CD4-positive, alpha-beta T cell treated with Interleukin-1 beta for 1 hour (primary cell): ENCODE results near the gene OVCA2.
A peak's percentile ranks its signal among the peaks of the same experiment; 100 is the strongest.

Experiments used
- DNase-seq, 2 donors: peaks; one replicate each; pipeline ENCODE4 v3.0.0-alpha.2; 2020 to 2022

Gene OVCA2

DNA sequence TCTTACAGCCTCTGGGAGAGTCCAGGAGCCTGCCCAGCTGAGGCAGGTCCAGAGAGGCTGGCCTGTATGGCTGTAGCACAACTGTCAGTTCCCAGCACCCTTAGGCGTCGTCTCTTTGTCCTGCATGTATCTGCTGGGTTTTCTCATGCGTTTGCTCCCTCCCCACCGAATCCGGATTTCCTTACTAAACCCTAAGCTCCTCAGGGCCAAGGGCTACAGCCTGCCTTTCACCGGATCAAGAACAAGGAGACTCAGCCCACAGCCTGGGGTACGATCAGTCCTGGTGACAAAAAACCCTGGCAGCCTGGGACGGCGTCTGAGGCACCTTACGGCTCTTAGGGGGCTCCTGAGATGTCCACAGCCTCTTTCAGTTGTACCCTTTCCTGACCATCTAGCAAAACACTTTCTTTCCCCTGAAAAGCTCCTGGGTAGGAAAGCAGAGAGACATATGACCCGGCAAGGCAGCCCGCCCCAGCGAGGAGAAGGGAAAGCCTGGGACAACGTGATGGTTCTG lies 25.3 kb downstream of the OVCA2 start:
- DNase-seq = no peak

DNA sequence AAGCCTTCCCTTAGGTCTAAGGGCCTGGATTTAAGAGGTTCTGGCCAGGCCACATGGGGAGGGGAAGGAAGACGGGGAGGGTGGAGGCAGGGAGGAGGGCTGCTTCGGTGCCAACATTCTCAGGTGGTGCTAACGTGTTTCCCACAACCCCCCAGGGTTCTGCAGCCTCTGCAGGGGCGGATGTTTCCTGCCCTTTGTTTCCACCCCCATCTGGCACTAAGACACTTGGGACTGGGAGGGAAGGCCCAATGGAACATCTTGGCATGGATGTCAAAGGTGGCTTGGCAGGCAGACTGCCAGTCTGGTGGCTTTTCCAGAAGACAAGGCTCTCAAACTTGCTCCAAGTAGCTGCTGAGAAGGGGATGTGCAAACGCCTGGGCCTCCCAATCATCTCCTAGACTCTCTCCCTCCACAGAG lies 25.8 kb downstream of the OVCA2 start:
- no peak for DNase-seq

DNA sequence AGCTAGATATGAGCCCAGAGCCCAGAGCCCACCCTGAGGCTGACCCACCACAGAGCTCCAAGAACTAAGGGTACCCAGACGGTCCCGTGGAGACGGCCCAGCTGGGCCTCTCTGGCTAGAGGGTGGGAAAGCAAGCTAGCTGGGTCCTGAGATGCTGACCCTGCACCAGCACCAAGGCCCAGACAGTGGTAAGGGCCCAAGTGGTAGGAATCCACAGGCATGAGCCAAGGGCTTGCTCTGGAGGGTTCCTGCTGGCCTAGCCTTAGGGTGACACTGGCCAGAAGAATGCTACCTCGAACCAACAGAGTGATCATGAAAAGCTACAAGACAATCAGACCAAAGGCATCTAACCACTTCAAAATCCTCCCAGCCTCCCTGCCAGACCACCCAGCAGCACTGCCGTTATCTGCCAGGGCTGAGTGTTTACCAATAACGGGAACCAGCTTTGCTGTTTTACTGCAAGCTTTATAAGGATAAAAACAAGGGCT lies 26.3 kb downstream of the OVCA2 start:
- DNase-seq = no peak

DNA sequence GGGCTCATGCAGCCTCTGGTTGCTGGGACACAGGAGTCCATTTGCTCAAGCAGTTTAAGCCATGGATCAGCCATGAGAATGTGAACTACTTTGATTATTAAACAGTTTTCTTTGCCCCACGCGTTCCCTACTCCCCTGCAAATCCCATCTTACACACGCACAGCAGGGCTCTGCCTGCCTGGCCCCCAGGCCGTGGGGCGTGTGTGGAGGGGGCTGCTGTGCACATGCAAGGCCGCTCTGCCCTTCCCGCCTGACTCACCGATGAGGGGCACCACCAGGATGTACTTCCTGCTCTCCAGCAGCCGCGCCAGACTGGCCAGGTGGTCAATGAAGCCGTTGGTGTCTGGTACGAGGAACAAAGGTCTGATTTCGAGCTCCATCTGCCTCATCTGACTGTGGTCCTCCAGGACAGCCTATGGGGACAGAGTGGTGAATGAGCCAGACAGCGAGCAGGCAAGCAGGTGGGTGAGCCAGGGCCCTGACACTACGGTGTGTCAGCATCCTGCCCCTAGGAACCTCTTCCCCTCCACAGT lies 26.8 kb downstream of the OVCA2 start:
- no peak for DNase-seq

DNA sequence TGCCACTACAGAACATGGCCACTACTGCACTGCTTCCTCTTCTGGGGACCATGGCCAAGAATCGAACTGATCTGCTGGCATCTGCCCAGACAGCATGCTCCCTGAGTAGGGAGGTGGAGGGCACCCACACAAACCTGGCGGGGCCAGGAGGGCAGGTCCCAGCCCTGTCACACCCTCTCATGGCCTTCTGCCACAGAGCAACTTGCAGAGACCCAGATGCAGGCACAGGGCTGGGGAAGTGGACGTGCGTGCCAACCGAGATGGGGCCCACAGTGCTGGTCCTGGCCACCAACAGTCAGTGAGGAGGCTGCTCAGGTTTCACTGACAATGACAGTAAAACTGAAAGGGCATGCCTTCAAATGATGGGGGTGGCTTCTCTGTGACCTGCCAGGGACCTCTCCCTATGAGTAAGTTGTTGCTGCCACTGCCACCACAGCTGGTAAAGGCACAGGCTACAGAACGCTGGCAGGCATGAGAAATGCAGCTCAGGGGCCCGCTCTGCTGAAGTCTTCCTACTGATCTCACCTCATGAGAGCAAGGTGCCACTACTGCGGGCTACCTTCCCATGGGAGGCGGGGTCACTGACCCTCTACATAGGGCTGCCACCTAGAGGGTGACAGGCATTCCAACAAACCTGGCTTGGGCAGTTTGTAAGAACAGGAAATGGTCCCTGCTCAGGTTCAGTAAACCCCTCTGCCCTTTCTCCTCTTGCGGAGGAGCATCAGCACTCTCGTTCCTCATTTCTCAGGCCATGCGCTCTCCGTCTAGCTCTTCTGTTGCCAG lies 28.6 kb downstream of the OVCA2 start:
- DNase-seq = no peak

DNA sequence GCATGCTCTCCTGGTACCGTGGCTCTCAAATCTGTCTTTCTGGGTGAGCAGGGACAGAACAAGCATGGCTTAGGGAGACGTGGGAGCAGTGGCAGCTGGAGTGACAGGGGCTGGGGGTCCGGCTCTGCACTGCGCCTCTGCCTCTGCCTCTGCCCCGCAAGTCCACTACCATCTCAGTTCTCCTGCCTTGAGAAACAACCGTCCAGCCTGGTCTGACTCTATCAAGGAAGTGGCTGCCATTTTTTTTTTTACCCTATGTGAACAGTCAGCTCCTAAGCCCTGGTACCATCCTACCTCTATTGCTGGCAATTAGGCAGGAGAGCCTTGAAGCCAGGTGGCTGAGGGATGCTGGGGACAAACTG lies 29.2 kb downstream of the OVCA2 start:
- no peak for DNase-seq

DNA sequence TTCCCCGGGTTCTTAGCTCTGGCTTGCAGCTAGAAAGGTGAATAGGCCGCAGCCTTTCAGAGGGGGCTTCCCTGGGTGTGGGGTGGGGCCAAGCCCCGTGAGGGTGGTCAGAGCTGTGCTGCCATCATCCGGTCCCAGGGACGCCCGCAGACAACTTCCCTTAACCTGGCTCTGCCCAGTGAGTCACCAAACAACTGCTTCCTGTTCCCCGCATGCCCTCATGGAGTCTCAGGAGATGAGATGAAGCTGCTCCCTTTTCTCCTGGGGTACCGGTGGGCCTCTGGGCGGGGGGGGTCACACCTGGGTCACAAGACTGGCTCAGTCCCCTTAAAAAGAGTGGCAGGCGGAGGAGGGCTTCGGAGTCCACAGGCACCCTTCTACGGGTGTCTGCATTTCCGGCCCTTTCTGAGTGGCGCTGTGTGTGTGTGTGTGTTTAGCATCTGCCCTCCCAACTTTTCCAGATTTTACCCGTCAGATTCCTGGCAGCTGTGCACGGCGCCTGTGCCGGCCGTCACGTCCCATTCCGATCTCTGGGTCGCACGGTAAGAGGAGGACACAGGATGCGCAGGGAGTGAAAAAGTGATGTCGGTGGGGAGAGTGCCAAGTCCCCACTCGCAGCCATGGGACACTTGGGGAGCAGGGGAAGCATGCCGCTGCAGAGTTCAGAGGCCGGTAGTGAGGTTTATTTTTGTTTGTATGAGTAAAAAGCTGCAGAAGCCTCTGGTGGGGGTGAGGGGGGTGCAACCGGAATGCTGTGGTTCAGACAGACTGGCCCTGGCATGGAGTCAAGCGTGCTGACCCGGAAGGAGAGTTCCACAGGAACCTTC lies 29.8 kb downstream of the OVCA2 start:
- peak in 1 of 2 donors; percentile 50 for DNase-seq

DNA sequence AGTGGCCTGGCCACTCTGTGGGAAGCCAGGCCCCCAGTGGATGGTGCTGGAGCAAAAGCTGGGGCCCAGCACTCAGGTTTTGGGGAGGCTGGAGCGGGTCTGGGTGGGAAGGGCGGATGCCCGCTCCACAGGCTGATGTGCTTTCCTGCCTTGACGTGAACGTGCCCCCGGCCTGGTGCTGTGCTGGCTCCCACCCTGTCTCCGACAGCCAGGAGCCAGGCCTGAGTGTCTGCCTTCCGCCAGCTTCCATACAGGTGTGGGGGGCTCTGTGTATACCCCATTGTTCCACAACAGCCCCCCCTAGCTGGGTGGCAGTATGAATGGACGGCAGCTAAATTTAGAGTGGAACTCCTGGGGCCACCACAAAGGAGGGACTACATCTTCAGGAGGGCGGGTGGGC lies 33.1 kb downstream of the OVCA2 start:
- DNase-seq = no peak

DNA sequence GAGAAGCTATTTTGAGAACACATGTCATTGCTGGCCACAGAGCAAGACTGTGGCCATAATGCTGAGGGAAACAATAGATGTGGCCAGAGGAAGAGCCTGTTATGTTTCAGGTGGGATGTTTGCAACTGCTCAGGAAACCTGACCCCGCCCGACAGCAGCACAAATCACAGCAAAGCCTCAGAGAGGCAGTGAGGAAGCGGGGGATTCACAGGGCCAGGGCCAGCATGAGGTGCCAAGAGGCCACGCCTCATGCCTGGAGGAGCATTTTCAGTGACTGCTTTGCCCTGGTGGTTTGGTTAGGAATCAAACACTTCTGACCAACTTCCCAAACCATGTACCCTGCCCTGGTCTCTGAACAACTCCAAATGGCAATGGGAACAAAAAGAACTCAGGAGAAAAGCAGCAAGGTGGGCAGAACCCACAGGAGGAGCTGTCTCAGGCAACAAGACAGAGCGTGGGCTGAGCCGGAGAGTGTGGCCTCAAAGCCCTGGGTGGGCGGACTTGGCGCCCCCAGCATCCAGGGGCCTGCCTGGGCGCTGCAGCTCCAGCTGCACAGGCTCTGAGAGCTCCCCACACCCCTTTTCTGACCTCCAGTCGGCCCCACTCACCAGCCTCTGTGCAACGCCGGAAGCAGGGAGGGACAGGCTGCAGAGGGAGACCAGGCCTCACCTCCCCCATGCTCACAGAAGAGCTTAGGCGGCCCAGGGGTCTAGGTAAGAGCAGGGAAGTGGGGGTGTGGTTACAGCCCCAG lies 33.7 kb downstream of the OVCA2 start:
- DNase-seq = no peak

DNA sequence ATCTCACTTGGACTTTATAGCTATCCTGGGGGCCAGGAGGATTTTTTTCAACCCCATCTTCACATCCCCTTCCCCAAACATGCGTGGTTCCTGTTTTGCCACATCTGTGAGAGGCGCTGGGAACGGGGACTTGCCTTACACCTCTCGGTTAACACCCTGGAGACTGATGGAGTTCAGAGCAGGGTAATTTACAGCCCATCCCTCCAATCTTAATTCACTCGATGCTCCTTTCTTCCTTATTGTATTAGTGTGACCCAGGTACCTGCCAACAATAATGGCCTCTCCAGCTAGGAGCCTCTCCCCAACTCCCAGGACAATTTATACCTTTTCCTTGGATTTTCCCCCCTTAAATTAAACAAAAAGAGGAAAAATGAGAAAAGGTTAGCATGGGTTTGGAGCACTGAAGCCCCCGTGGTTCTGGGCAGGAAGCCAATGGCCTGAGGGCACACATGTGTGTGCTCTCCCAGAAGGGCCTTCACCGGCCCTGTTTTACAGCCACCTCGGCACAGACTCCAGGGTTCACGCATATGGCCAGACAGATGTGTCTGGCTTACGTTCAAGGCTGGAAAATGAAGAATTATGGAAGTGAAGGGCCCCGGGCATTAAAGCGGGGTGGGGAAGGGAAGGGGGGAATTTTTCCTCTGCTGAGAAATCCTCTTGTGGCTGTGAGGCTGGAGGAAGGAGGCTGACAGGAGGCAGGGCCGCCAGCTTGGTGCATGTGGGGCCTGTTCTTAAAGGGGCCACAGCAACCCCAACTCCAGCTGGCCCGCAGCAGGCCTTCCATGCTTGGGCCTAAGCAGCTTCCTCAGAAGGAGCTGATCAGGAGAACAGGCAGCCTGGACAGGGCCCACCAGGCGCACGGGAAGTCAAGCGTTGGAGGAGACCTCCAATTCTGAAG lies 34.5 kb downstream of the OVCA2 start:
- no peak for DNase-seq

DNA sequence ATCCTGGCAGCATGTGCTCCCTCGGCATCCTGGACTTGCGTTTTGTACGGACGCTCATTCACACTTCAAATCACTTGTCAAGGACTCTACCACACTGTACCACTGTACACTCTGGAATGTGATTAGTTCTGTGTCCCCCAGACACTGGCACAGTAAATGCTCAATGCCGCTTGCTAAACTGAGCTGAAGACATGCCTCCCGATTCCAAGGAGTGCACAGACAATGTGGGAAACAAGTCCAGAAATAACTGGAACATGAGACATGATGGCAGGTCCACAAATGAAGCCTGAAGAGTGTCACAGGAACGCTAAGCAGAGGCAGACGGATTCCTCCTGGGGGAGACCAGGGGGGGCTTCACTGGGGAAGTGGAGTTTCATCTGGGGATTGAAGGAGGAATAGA lies 35.2 kb downstream of the OVCA2 start:
- DNase-seq = no peak

DNA sequence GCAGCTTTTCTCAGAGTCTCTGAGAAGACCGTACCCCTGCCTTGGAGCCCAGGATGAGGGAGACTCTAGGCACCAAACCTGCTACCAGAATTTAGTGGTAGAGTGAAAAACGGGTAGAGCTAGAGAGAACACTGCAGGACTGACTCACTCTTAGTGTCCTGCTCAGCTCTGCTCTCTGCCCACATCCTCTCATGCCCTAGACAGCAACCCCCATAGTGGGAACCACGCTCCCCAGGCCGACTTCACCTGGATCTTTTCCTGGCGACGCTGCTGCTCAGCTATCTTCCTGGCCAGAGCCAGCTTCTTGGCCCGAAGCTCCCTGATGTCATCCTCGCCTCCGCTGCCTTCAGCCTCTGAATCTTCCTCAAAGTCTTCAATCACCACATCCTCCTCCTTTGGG lies 39.7 kb downstream of the OVCA2 start:
- no peak for DNase-seq

DNA sequence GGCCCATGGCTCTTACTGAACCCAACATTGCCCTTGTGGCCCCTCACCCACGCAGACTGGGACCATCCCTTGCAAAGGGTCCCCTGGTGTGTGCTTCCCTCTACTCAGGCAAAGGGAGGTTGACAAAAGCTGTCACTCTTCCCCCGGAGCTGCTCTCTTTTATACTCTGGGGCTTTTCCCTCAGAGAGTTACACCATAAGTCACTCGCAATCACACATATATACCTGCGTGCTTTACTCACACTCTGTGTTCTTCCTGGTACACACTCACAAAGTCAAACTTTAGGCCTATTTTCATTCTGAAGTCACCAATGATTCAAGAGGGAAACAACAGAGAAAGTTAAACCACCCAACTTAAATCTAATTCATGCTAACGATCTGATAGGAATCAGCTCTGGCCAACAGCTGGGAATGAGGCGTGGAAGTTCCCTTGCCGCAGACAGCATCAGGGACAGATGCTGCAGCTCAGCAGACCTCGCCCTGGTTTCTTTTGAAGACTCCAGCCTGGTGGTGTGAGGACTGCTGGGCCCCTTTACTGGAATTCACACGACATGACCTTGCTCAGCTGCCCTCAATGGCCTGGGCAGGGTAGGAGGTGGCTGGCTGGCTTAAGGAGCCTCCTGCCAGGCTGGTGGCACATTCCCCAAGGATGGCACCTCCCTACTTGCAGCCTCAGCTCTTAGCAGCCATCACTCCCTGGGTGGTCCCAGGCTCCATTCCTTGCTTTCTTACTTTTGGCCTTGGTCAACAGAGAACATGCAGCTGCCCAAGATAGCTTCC lies 40.4 kb downstream of the OVCA2 start:
- DNase-seq = no peak

DNA sequence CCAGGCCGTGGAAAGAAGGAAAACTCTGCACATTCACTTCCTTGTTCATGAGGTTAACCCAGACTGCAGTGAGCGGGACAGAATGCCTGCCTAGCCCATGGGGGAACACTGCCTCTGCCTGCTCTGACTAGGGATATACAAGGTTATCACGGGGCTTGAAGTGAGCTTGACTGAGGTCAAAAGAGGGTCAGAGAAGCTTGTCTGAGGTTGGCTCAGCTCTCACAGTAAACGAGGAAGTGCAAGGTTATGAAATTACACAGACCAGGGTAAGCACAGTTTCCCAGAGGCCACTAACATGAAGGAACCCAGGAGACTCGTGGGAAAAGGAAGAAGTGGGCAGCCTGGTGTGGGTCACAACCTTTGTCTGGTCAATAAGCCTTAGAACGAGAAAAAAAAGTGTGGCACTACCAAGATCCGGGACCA lies 41.8 kb downstream of the OVCA2 start:
- peak; percentile 29 to 64 for DNase-seq

DNA sequence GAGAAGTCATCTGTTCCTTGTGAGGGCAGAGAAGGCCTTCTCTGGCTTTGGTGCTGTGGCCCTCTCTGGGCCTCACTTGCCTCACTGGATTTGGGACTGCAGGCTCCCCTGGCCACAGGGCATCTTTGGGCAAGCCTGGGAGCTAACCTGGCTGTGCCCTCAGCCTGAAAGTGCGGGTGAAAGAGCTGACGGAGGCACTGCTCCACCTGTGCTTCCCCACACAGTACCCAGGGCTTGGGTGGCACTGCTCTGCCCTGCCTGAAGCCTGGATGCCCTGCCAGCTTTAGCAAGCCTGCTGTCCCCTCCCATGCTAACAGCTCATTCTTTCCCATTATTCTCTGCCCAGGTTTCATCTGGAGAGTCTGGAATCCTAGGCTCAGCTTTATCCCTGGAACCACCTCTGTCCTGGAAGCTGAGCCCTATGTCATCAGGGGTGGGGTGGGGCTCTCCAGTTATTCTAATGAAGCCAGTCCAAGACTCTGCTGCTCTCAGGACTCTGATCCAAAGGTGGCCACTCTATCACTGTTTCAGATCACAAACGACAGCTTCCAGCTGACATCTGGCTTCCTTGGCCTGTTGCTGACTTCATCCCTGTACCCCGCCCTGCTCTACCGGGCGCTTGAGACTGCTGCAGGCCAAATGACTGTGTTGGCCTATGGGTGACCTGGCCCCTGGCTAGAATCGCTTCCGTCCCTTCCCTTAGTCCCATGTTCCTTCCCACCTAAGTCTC lies 42.4 kb downstream of the OVCA2 start:
- no peak for DNase-seq

DNA sequence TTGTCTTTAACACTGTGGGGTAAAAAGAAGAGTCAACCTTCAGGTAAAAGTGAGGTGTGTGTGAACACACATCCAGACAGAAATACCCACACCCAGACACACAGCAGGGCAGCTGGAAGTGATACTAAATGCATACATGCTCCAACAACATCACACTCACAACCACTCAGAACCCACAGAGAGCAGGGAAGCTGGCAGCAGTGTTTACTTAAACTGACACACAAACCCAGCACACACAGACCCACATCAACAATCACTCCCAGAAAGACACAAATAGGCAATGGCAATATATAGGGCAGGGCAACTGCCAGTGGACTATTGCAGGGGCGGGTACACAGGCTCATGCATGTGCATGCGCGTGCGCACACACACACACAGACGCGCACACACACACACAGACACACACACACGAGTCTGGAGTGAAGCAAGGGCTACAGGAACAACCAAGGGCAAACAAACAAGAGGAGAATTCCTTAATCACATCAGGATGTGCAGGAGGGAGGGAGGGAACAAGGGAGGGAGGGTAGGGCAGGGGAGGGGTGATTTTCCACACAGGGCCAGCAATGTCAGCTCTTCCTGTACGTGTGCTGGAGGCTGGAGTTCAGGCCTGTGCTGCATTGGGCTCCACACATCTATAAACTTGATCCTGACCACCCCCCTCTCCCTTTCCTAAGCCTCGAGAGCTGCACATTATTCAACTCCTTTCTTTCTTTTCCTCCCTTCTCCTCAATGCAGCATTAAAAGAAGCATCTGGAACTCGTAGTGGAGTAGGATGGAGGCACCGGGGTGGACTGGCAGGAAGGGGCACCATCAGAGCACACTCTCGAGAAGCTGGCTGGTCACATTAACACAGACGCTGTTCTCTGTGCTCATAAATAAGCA lies 43.2 kb downstream of the OVCA2 start:
- DNase-seq = no peak

DNA sequence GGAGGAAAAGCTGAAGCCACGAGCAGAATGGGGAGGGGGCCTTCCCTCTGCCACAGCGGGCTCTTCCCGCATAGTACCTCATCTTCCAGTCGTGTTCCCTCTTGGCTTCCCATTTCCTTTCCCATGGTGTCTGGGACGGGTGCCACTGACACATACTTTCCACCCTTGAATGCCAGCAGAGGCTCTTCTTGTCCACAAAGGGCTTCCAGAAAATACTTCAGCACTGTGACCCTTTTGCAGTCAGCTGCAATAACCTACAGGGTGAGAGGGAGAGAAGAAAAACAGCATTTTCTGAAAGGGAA lies 43.8 kb downstream of the OVCA2 start:
- no peak for DNase-seq

DNA sequence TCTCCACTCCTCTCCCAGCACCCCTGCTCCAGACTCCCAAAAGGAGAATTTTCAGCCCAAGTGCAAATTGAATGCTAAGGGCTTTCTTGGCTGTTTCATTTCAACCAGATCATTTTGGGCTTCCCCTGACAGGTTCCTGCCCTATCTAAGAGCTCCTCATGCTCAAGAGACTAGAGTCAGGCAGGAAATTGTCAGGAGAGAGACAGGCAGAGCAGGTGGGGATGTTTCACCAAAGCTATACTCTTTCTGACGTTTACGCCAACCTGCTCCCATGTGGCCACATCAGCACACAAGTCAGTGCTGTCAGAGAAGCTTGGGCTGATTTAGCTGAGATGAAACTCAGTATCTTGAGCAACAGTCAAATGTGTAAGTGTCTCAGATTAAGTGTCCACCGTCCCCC lies 44.5 kb downstream of the OVCA2 start:
- DNase-seq = no peak

DNA sequence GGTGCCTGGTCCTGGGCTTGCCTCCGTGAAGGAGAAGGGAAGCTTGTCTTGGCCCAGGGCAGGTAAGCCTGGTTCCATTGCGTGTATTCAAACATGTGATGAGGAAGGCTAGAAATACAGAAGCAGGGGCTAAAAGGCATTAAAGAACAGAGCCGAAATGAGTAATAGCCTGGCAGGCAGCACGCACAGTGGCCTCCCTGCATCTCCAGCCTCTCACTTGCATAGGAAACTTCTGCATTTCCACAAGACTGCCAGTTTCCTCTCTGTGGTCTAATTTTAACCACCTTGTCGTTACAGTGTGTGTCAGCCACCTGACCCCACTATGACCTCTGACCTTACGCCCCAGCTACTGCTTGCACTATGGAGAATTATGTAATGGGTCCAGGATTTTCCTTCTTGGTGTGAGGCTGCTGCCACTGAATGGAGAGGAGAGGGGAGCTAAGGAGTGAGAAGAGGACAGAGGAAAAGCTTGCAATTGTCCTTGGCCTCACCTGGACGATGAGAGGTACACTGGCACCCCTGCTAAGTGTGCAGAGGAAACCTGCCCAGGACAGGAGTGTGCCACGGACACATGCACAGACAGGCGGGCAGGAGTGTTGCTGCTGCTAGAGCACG lies 45.9 kb downstream of the OVCA2 start:
- peak; percentile 44 to 74 for DNase-seq
